Measurements from ENCODE around the gene CNTN4. TPM values are rescaled to one million over a fixed set of nuclear protein-coding genes. Genes with fewer than 3 reads are reported as not detected.

The CNTN4 gene
- total RNA-seq, 1 donor from 2014 or later = 40.0 TPM

DNA sequence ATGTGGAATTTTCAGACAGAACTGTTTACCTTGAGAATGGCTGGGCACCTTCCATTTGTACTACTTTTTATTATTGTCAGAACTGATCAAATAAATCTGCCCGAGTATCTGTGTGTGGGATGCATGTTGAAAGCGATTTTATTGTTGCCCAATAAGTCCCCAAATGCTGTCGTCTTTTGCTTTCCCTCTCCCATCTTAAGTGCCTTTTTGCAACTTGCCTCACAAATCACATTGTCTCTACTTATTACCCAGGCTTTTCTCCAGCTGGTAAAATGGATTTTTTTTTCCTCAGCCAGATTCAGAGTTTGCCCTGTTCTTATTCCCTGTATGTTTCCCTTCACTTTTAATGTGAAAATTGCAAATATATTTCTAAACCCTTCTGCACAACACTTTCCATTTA lies 163.1 kb downstream of the CNTN4 start:
- peak; percentile 14 for DNase-seq (ENCODE audit: low spot score)

DNA sequence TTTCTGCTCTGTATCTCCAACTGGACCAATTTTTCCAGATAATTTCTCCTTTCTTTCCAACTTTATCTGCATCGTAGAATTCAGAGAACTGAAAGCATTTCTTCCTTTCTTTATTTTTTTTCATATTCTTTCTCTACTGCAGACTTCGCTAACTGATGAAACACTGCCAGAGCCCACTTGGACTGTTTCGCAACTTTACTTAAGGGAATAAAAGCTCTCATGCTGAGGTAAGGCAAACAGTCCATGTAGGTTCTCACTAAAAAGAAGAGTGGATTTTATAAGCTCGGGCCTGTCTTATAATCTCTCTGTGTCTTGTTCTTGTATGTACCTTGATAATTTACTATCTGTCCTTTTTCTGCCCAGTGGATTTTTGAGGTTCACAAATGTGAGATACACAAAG lies 163.5 kb downstream of the CNTN4 start:
- DNase-seq (ENCODE audit: low spot score) = peak; percentile 61

- DNase-seq (ENCODE audit: low spot score) = no peak
Measured at GRCh38 chr3:2266606-2267005, 167.9 kb downstream of the CNTN4 start.

DNA sequence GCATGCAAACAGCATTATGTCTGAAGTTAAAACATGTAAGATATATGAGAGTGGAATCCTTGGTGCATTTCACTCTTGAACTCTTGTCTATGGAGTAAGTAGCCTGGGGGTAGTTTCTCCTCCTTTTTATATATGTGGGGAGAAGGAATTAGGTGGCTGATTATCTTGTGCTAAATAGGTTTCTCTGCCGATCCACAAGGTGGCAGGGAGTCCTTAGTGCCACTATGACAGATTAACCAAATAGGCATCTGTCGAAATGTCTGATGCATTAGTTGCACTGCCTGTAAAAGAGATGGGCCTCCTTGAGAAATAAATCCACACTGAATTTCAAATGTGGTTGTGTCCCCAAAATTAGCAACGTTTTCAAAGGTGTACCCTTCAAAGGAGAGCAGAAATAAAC lies 170.1 kb downstream of the CNTN4 start:
- DNase-seq (ENCODE audit: low spot score) = no peak

GRCh38 chr3:2274526-2274925 lies 175.9 kb downstream of the CNTN4 start:
- DNase-seq (ENCODE audit: low spot score) = peak; percentile 11

DNA sequence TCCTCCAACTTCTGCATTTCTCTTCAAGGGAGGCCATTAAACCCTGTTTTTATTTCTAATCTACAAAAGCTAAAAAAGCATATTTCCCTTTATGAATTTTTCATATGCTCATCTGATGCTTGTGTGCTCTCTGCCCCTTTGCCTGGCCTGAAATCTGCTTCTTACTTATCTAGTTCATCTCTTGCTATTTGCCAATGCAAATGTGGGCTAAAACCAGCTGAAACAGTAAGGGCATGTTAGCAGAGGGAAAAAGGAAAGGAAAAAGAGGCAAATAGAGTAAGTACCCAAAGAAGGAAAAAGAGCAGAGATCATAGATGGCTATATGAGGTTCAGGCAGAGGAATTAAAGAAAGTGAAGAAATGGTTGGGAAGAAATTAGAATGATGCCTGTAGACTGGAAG lies 185.2 kb downstream of the CNTN4 start:
- no peak for DNase-seq (ENCODE audit: low spot score)

- DNase-seq (ENCODE audit: low spot score) = no peak
Measured at GRCh38 chr3:2300938-2301337, 202.3 kb downstream of the CNTN4 start.

- DNase-seq (ENCODE audit: low spot score) = no peak
Measured at GRCh38 chr3:2301361-2301760, 202.7 kb downstream of the CNTN4 start.

DNA sequence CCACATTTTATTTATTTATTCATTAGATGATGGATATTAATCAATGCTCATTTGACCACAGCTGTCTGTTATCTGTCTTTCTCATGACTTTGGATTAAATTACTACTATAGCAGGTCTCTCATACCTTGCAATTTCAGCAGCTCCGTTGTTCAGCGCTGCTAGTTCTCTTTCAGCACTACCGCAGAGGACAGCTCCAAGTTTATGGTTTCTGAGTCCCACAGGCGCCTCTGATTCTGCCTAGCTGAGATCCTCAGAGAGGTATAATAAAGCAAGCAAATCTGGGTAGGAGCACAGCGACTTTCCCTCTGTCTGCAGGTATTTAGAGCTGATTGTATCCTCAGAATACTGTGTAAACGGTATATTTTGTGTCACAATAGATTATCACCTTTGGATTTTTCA lies 204.9 kb downstream of the CNTN4 start:
- DNase-seq (ENCODE audit: low spot score) = peak; percentile 68

DNA sequence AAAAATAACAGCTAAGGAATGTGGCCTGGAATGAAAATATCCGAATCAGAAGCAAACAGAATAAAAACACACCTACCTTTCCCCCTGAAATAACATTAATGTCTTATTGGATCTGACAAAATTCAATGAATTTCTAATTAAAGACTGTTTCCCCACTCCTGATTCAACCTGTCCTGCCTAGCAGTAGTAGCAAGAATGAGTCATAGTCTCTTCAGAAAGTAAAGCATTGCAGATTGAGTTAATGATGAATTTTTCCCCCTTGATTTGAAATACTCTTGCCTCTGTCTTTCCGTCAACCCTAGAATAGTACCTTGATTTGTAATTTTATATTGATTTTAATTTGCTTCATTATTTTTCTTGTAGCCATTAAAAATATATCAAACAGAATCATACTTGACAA lies 212.4 kb downstream of the CNTN4 start:
- no peak for DNase-seq (ENCODE audit: low spot score)

DNA sequence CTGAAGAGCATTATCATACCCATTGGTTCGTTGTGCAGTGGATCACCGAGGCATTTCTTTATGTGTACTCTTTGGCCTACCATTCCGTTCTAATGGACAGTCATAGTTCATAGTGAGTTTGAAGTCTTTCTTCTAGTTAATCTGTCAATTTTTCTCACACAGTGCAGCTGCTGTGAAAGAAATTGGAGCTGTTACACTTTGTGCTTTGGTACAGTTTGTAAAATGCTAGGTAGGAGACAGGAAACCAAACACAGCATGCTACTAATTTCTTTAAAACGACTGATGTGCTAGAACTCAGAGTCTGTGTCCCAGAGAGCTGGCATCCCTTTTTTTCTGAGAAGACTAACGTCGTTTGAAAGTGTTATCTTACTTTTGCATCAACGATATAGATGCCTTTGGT lies 218.9 kb downstream of the CNTN4 start:
- DNase-seq (ENCODE audit: low spot score) = no peak

- no peak for DNase-seq (ENCODE audit: low spot score)
Measured at GRCh38 chr3:2334921-2335320, 236.3 kb downstream of the CNTN4 start.

- no peak for DNase-seq (ENCODE audit: low spot score)
Measured at GRCh38 chr3:2343031-2343682, 244.5 kb downstream of the CNTN4 start.

DNA sequence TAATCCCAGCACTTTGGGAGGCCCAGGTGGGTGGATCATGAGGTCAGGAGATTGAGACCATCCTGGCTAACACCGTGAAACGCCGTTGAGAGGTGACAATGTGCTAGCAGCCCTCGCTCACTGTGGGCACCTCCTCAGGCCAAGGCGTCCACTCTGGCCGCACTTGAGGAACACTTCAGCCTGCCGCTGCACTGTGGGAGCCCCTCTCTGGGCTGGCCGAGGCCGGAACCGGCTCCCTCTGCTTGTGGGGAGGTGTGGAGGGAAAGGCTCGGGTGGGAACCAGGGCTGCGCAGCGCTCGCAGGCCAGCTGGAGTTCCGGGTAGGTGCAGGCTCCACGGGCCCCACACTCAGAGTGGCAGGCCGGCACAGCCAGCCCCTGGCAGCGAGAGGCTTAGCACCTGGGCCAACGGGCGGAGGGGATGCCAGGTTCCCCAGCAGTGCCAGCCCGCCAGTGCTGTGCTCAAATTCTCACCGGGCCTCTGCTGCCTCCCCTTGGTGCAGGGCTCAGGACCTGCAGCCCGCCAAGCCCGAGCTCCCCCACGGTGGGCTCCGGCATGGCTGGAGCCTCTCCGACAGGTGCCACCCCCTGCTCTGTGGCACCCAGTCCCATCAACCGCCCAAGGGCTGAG lies 253.6 kb downstream of the CNTN4 start:
- DNase-seq (ENCODE audit: low spot score) = no peak

DNA sequence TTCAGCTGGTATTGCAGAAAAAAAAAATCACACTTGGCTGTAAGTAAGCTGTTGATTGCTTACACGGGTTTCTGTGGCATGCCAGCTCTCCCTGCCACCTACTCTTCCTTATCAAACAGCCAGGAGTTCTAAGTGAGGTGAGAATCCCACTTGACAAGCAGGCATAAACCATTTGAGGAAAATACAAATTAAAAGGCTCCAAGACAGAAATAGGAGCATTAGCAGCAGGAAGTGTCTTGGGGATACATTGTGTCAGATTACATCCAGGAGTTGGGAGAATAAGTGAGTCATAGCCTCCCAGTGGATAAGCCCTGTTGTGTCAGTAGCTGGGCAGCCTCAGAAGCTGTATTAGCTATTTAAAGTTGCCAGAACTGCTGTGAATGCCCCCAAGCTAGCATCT lies 256.0 kb downstream of the CNTN4 start:
- DNase-seq (ENCODE audit: low spot score) = peak; percentile 91

GRCh38 chr3:2356298-2356950 lies 257.8 kb downstream of the CNTN4 start:
- DNase-seq (ENCODE audit: low spot score) = no peak

- DNase-seq (ENCODE audit: low spot score) = no peak
Measured at GRCh38 chr3:2360815-2361214, 262.1 kb downstream of the CNTN4 start.

DNA sequence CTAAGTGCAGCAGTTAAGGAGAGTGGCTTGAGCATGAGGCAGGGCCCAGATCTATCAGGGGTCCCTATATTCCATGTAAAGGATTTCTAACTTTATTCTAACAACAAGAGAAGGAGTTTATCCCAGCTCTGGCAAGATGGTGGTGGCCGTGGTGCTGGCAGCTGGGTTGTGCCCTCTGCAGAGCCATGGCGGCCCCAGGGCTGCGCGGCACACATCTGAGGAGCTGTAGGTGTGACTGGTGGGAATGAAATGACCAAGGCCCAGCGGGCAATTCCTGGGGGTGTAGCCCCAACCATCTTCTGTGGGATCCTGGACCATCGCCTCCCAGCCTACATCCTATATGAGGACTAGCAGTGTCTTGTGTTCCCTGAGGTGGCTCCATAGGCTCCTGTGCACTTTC lies 263.5 kb downstream of the CNTN4 start:
- no peak for DNase-seq (ENCODE audit: low spot score)

GRCh38 chr3:2363854-2364253 lies 265.2 kb downstream of the CNTN4 start:
- DNase-seq (ENCODE audit: low spot score) = no peak

DNA sequence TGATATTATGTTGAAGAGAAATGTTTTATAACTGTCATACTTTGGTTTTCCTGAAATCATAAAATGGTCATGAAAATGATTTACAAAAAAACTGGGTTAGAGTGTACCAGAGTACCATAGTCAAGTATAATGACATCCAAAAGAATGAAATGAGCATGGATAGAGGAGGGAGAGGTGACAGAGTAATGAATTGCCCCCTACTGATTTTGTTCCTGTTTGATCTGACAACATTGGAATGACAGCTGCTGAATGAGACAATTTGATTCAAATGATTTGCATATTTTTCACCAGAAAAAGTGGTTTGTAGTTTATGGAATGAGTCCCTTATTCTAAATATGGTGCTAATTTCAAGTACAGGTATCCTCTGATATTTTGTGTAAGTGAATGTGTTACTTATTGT lies 271.7 kb downstream of the CNTN4 start:
- DNase-seq (ENCODE audit: low spot score) = no peak

DNA sequence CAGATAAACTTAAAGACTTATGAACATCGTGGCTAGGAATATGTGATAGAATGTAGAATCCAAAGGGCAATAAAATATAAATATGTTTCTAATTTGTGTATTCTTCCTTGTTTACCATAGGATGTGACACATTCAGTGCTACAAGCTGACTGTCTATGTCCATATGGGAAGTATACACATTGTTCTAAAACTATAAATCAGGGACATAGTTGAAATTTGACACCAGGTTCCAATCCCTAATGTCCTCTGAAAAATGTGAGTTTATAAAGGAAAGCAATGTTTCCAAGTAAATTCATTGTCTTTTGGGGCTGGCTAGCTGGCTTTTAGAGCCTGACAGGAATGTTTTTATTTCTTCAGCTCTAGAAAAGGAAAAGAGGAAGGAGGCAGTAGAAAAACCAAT lies 273.6 kb downstream of the CNTN4 start:
- DNase-seq (ENCODE audit: low spot score) = no peak

DNA sequence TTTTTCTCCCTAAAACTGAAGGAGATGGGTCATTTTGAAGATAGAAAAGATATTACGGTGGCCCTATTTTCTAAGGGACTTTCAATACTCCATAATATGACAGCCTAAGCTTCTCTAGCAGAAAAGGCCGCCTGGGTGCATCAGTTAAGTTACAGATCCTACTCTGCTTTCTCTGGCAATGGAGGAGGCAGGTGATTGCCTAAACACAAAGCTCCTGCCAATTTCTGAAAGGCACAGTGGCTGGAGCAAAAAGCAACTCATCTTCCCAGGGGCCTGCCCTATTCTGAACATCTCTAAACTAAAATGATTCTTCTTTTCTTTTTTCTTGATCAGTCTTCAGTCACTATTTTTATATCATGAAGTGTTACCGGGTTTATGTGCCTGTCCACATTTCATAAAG lies 276.7 kb downstream of the CNTN4 start:
- DNase-seq (ENCODE audit: low spot score) = no peak

DNA sequence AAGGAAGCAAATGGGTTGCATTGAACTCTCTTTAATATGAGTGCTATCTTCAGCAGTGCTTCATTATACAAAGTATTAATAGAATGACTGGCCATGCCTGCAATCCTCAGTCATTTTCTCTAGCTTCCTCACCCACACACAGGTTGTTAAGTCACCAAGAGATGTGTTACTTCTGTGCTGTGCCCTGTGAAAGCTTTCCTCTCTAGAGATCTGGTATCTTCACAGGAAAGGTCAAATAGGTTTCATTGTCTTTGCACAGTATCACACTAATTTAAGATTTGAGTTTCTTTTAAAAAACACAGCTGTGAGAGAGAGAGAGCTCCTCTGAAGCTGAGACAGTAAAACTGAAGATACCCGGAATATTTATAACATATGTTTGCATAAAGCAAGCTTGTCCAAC lies 278.6 kb downstream of the CNTN4 start:
- no peak for DNase-seq (ENCODE audit: low spot score)

Data from umbilical cord (tissue), 2 donors.